DMS79 treated with DMSO at 0.1 percent for 48 hours (cell line): ENCODE results near the gene RAB40C.

Experiments used
- DNase-seq: peaks from one replicate; lab custom pipeline; 2025; lab: John Stamatoyannopoulos, UW

RAB40C gene

GRCh38 chr16:589658-590187 is at the start of gene RAB40C:
Gene RAB40C, plus strand, starts transcription at chr16:590066. Its CDS starts 226 bp downstream, at chr16:590292.
- peak; percentile 91 for DNase-seq

- no peak for DNase-seq
Observed at GRCh38 chr16:540645-541340, 49.1 kb upstream of the RAB40C start.

GRCh38 chr16:543301-544164 is 46.3 kb upstream of the RAB40C start:
- DNase-seq, result no peak

GRCh38 chr16:544517-544916 is 45.3 kb upstream of the RAB40C start:
- DNase-seq, result no peak

GRCh38 chr16:546909-547770 is 42.7 kb upstream of the RAB40C start:
- DNase-seq, result no peak

GRCh38 chr16:548586-548985 is 41.3 kb upstream of the RAB40C start:
- DNase-seq, result no peak

GRCh38 chr16:549544-550263 is 40.2 kb upstream of the RAB40C start:
- DNase-seq, result no peak

GRCh38 chr16:551210-551609 is 38.7 kb upstream of the RAB40C start:
- no peak for DNase-seq

- no peak for DNase-seq
Observed at GRCh38 chr16:552171-552570, 37.7 kb upstream of the RAB40C start.

- DNase-seq, result no peak
Observed at GRCh38 chr16:553601-554296, 36.1 kb upstream of the RAB40C start.

- DNase-seq, result no peak
Observed at GRCh38 chr16:554297-554621, 35.6 kb upstream of the RAB40C start.

- no peak for DNase-seq
Observed at GRCh38 chr16:554640-555365, 35.1 kb upstream of the RAB40C start.

- no peak for DNase-seq
Observed at GRCh38 chr16:555528-556473, 34.1 kb upstream of the RAB40C start.

GRCh38 chr16:556474-557173 is 33.2 kb upstream of the RAB40C start:
- no peak for DNase-seq

GRCh38 chr16:557463-558297 is 32.2 kb upstream of the RAB40C start:
- no peak for DNase-seq

GRCh38 chr16:558298-559020 is 31.4 kb upstream of the RAB40C start:
- DNase-seq, result no peak

GRCh38 chr16:559021-559380 is 30.9 kb upstream of the RAB40C start:
- no peak for DNase-seq
